Measurements from ENCODE around the gene TSC22D2. TPM values are rescaled to one million over a fixed set of nuclear protein-coding genes. Genes with fewer than 3 reads are reported as not detected.

The TSC22D2 gene
- total and polyA plus RNA-seq, 2 of the 8 experiments (the other 6 are each of a cell fraction or from before 2014, with no cell fraction given): 3.4 to 27.6 TPM

DNA sequence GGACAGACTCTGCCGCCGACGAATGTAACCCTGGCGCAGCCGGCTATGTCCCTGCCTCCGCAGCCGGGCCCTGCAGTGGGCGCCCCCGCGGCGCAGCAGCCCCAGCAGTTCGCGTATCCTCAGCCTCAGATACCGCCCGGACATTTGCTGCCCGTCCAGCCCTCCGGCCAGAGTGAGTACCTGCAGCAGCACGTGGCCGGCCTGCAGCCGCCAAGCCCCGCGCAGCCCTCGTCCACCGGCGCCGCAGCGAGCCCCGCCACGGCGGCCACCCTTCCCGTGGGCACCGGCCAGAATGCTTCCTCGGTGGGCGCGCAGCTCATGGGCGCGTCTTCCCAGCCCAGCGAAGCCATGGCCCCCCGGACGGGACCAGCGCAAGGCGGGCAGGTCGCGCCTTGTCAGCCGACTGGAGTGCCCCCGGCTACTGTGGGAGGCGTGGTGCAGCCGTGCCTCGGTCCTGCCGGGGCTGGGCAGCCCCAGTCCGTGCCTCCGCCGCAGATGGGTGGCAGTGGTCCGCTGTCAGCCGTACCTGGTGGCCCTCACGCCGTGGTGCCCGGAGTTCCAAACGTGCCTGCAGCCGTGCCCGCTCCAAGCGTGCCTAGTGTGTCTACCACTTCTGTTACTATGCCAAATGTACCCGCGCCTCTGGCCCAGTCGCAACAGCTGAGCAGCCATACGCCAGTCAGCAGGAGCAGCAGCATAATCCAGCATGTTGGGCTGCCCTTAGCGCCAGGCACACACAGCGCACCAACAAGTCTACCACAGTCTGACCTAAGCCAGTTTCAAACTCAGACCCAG is 2.4 kb downstream of the TSC22D2 start (continued):
- TF ChIP-seq RNF2 (IDR thresholded peaks at IDR 0.05; ENCODE audit: borderline replicate concordance, low read depth, low read length, missing control alignments, poor library complexity, severe bottlenecking) (no peak), CREB1 (IDR thresholded peaks at IDR 0.05) (no peak), BACH1 (IDR thresholded peaks at IDR 0.05; ENCODE audit: low read length) (no peak), JUND (IDR thresholded peaks at IDR 0.05; ENCODE audit: low read length) (no peak), SAP30 (IDR thresholded peaks at IDR 0.05; ENCODE audit: insufficient read depth, insufficient replicate concordance, low read length) (peak; percentile 67)

Measured in H1 (cell line).